Muscle layer of colon (tissue), 2 donors: Measurements from ENCODE around the gene WBP2.
A peak's percentile ranks its signal among the peaks of the same experiment; 100 is the strongest.
"Not testable (repeated sequence)": the region's sequence is repeated elsewhere in the genome, so short reads cannot be mapped to it uniquely, and the experiment has no call there.

ENCODE experiments used
- H3K27ac ChIP-seq: one replicate; pipeline ENCODE4 v1.7.0; 2013; ENCODE audit warnings: low read depth, mild to moderate bottlenecking, low read length, moderate library complexity
- H3K27me3 ChIP-seq, 2 donors: one replicate each; pipeline ENCODE4 v1.7.0; 2013; ENCODE audit warnings: low read length in 2 of 2, mild to moderate bottlenecking in 2 of 2; ENCODE audit not compliant: insufficient read depth in 2 of 2, control insufficient read depth in 1 of 2
- H3K36me3 ChIP-seq: one replicate; pipeline ENCODE4 v1.7.0; 2013; ENCODE audit warnings: mild to moderate bottlenecking, low read length; ENCODE audit not compliant: insufficient read depth
- H3K4me1 ChIP-seq: one replicate; pipeline ENCODE4 v1.7.0; 2013; ENCODE audit warnings: mild to moderate bottlenecking, low read length; ENCODE audit not compliant: insufficient read depth
- H3K4me3 ChIP-seq, 2 donors: one replicate each; pipeline ENCODE4 v1.7.0; 2013; ENCODE audit warnings: low read length in 2 of 2, low read depth in 1 of 2, mild to moderate bottlenecking in 1 of 2, moderate library complexity in 1 of 2
- H3K9ac ChIP-seq: one replicate; pipeline ENCODE4 v1.7.0; 2013; ENCODE audit warnings: low read length
- H3K9me3 ChIP-seq: one replicate; pipeline ENCODE4 v1.7.0; 2013; ENCODE audit warnings: mild to moderate bottlenecking, low read length
- donor health status: abdominal sarcoma.
- donor health status: Adenocarcinoma of cecum.

The WBP2 gene

GRCh38 chr17:75856062-75856756 lies 1.1 kb upstream of the WBP2 start:
- Histone ChIP-seq H3K27ac (peak overlapping the region; percentile 97), H3K27me3 (no peaks in the 10 kb centered on the region), H3K9ac (peak overlapping the region; percentile 84), H3K9me3 (no peaks in the 10 kb centered on the region), H3K36me3 (peaks cover 3% of the 10 kb centered on the region), H3K4me1 (peaks cover 30% of the 10 kb centered on the region), H3K4me3 (peak overlapping the region; percentile 59 to 82)

GRCh38 chr17:75854881-75855309 lies 240 bp downstream of the WBP2 start:
- H3K36me3 ChIP-seq = peaks cover 16% of the 10 kb centered on the region
- peak overlapping the region; percentile 96 for H3K9ac ChIP-seq
- peak overlapping the region; percentile 81 for H3K27ac ChIP-seq
- H3K9me3 ChIP-seq = no peaks in the 10 kb centered on the region
- H3K27me3 ChIP-seq = no peaks in the 10 kb centered on the region
- H3K4me3 ChIP-seq = peak overlapping the region; percentile 38 to 82
- H3K4me1 ChIP-seq = peaks cover 41% of the 10 kb centered on the region

- peaks cover 23% of the 10 kb centered on the region for H3K36me3 ChIP-seq
- peak overlapping the region; percentile 96 for H3K9ac ChIP-seq
- peak overlapping the region; percentile 38 to 82 for H3K4me3 ChIP-seq
- H3K27ac ChIP-seq = peak overlapping the region; percentile 81
- peaks cover 47% of the 10 kb centered on the region for H3K4me1 ChIP-seq
- H3K27me3 ChIP-seq = no peaks in the 10 kb centered on the region
- H3K9me3 ChIP-seq = no peaks in the 10 kb centered on the region
Measured at GRCh38 chr17:75854101-75854748, 910 bp downstream of the WBP2 start.

- Histone ChIP-seq H3K9me3 (no peaks in the 10 kb centered on the region), H3K27me3 (no peaks in the 10 kb centered on the region), H3K9ac (no peak overlapping the region), H3K4me1 (peaks cover 49% of the 10 kb centered on the region), H3K36me3 (peaks cover 31% of the 10 kb centered on the region), H3K4me3 (peak overlapping the region in 1 of 2 donors; percentile 11), H3K27ac (peak overlapping the region; percentile 56)
Measured at GRCh38 chr17:75853433-75853832, 1.7 kb downstream of the WBP2 start.

GRCh38 chr17:75851693-75851991 lies 3.5 kb downstream of the WBP2 start:
- not testable (repeated sequence) for H3K9ac ChIP-seq, H3K4me3 ChIP-seq, H3K27me3 ChIP-seq, H3K9me3 ChIP-seq
- Histone ChIP-seq H3K27ac (peak overlapping the region; percentile 78), H3K36me3 (peaks cover 49% of the 10 kb centered on the region), H3K4me1 (peaks cover 56% of the 10 kb centered on the region)

GRCh38 chr17:75850928-75851692 lies 4.0 kb downstream of the WBP2 start:
- H3K4me3 ChIP-seq = no peak overlapping the region
- no peaks in the 10 kb centered on the region for H3K9me3 ChIP-seq
- peak overlapping the region; percentile 78 for H3K27ac ChIP-seq
- H3K36me3 ChIP-seq = peaks cover 54% of the 10 kb centered on the region
- no peaks in the 10 kb centered on the region for H3K27me3 ChIP-seq
- H3K4me1 ChIP-seq = peaks cover 54% of the 10 kb centered on the region
- H3K9ac ChIP-seq = no peak overlapping the region

GRCh38 chr17:75849724-75850123 lies 5.4 kb downstream of the WBP2 start:
- H3K9ac ChIP-seq = no peak overlapping the region
- H3K36me3 ChIP-seq = peaks cover 60% of the 10 kb centered on the region
- peaks cover 67% of the 10 kb centered on the region for H3K4me1 ChIP-seq
- no peak overlapping the region for H3K27ac ChIP-seq
- H3K4me3 ChIP-seq = no peak overlapping the region
- H3K9me3 ChIP-seq = no peaks in the 10 kb centered on the region
- no peaks in the 10 kb centered on the region for H3K27me3 ChIP-seq

GRCh38 chr17:75849279-75849646 lies 5.9 kb downstream of the WBP2 start:
- Histone ChIP-seq H3K27me3 (no peaks in the 10 kb centered on the region), H3K9ac (no peak overlapping the region), H3K9me3 (no peaks in the 10 kb centered on the region), H3K36me3 (peaks cover 60% of the 10 kb centered on the region), H3K4me3 (no peak overlapping the region), H3K4me1 (peaks cover 64% of the 10 kb centered on the region), H3K27ac (no peak overlapping the region)

- Histone ChIP-seq H3K9ac (no peak overlapping the region), H3K27ac (no peak overlapping the region), H3K4me1 (peaks cover 59% of the 10 kb centered on the region), H3K4me3 (no peak overlapping the region), H3K27me3 (no peaks in the 10 kb centered on the region), H3K9me3 (no peaks in the 10 kb centered on the region), H3K36me3 (peaks cover 60% of the 10 kb centered on the region)
Measured at GRCh38 chr17:75848523-75849278, 6.4 kb downstream of the WBP2 start.

GRCh38 chr17:75847614-75848522 lies 7.3 kb downstream of the WBP2 start:
- no peaks in the 10 kb centered on the region for H3K9me3 ChIP-seq
- peaks cover 60% of the 10 kb centered on the region for H3K36me3 ChIP-seq
- no peak overlapping the region for H3K9ac ChIP-seq
- no peak overlapping the region for H3K27ac ChIP-seq
- no peak overlapping the region for H3K4me3 ChIP-seq
- peaks cover 50% of the 10 kb centered on the region for H3K4me1 ChIP-seq
- no peaks in the 10 kb centered on the region for H3K27me3 ChIP-seq
